NB4 (cell line): Measurements from ENCODE around the gene EML4.

ENCODE experiments used
- CTCF ChIP-seq: IDR thresholded peaks from one replicate; pipeline ENCODE4 v1.5.1; 2012; ENCODE audit warnings: low read depth, low read length
- MAX ChIP-seq: IDR thresholded peaks from 2 replicates; pipeline ENCODE4 v1.6.1; 2011; ENCODE audit warnings: low read depth, low read length
- POLR2A ChIP-seq: IDR thresholded peaks from 2 replicates; pipeline ENCODE4 v1.6.1; 2011; ENCODE audit warnings: mild to moderate bottlenecking; ENCODE audit not compliant: insufficient read length; ENCODE audit errors: extremely low read depth

GRCh38 chr2:42168459-42169099 is 574 bp upstream of the EML4 start:
- TF ChIP-seq CTCF (no peak), POLR2A (no peak), MAX (no peak)
